GM18909 (cell line): ENCODE results near the gene RAPGEF1.
"Not testable (repeated sequence)": the region's sequence is repeated elsewhere in the genome, so short reads cannot be mapped to it uniquely, and the experiment has no call there.

Source experiments
- ATAC-seq: cut with Tn5 transposase; IDR thresholded peaks from one replicate; pipeline ENCODE4 v1.9.1; 2021; ENCODE audit warnings: mild to moderate bottlenecking; ENCODE audit not compliant: unreplicated experiment, poor library complexity

RAPGEF1 gene

GRCh38 chr9:131731237-131731636 is 8.6 kb downstream of the RAPGEF1 start:
- no peak for ATAC-seq

DNA sequence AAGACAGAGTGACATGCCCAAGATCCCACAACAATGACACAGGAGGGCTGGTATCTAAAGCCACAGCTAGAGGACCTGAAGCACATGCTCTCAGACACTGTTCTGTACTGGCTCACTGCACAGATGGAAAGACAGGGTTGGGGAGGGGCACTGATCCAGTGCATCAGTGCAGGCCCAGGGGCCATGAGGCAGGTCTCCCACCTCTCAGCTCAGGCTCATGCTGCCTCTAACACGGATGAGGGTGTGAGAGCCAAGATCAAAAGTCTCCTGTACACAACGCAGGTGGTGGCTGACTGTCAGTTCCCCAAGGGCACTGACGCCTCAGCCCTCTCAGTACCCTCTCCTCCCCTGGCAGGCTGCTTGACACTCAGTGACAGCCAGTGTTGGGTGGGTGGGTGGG is 10.9 kb downstream of the RAPGEF1 start:
- ATAC-seq: peak; percentile 30

DNA sequence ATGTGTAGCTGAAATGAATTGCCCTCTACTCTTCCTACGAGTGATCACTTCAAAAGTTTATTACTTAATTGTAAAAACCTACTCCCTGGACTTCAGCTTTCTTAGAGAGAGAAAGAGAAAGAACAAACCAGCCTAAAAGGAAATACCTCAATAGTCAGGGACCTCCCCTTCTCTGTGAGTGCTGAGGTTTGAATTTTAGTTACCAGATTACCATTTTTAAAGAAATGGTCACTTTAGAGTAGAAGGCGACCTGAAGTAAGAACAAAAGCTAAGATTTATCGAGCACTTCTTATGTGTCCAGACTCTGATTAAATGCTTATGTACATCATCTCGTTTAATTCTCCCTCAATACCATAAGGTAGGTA is 11.3 kb downstream of the RAPGEF1 start:
- no peak for ATAC-seq

GRCh38 chr9:131727795-131728545 is 11.9 kb downstream of the RAPGEF1 start:
- ATAC-seq: no peak

GRCh38 chr9:131727184-131727759 is 12.6 kb downstream of the RAPGEF1 start:
- no peak for ATAC-seq

DNA sequence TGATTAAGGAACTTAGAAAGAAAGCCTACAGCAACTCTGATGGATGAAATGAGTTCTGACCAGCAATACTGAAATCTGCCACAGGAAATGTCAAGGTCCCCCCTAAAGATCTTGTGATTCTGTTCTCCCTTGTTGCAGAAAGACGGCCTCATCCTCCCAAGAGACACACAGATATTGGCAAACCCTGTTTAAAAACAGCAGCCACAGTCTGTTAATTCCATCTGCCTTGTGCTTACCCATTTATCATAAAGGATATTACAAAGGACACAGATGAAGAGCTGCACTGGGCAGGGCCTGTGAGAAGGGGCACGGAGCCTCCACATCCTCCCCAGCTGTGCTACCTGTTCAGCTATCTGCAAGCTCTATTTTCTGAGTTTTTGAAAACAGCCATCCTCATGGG is 15.2 kb downstream of the RAPGEF1 start:
- ATAC-seq: no peak

- no peak for ATAC-seq
Observed at GRCh38 chr9:131723632-131724031, 16.2 kb downstream of the RAPGEF1 start.

- ATAC-seq: no peak
Observed at GRCh38 chr9:131722255-131722654, 17.6 kb downstream of the RAPGEF1 start.

DNA sequence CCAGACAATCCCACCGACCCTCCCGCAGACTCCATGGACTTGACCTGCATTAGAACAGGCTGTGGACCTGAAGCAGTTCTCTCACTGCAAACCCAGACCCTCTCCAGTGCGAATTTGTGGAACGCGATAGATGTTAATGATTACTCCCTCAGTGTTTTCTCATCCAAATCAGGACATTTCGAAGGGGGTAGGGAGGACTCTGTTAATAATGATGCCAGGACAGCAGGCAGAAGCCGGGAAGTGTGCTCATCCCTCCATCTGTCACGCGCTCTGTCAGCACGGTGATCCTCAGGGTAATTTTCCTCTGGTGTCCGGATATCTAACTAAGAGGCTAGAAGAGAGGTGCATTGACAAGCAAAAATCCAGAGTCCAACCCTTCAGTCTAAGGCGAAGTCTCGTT is 18.8 kb downstream of the RAPGEF1 start:
- ATAC-seq: no peak

DNA sequence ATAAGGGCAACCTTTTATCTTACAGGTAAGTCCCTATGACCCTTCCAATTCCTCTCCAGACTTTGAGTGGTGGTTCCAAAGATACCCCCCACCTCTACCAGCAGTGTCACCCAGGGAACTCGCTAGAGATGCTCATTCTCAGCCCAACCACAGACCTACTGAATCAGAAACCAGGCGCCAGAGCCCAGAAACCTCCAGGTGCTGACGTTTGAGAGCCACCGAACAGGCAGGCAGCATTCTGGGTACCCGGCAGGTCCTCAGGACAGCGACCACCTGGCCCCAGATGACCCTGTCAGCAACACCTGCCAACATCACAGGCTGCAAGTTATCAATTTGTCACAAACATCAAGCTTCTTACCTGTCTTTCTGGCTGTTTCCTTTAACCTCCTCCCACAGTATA is 19.5 kb downstream of the RAPGEF1 start:
- ATAC-seq: no peak

DNA sequence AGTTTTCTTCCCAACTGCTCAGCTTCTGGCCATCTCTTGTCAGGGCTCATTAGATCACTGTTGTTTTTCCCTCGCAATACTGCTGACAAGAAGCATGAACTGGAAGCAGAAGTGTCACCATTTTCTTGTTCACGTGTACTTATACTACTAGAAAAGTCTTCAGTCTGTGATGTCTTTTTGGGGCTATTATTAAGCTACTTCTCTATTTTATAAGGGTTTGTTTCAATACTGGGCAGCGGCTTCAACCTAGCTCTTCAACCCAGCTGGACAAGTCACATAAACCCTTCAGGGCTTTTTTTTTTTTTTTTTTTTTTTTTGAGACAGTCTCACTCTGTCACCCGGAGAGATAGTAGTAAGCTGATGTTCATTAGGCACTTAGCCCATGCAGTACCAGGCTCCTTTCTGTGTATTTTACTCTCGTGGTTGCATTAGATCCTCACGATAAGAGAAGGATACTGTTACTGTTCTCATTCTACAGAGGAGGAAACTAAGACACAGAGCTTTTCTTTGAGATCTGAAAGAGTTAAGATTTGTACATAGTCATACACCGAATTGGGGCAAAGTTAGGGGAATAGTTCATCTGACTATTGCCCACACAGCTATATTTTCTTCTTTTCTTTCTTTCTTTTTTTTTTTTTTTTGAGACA is 20.5 kb downstream of the RAPGEF1 start:
- ATAC-seq: no peak

DNA sequence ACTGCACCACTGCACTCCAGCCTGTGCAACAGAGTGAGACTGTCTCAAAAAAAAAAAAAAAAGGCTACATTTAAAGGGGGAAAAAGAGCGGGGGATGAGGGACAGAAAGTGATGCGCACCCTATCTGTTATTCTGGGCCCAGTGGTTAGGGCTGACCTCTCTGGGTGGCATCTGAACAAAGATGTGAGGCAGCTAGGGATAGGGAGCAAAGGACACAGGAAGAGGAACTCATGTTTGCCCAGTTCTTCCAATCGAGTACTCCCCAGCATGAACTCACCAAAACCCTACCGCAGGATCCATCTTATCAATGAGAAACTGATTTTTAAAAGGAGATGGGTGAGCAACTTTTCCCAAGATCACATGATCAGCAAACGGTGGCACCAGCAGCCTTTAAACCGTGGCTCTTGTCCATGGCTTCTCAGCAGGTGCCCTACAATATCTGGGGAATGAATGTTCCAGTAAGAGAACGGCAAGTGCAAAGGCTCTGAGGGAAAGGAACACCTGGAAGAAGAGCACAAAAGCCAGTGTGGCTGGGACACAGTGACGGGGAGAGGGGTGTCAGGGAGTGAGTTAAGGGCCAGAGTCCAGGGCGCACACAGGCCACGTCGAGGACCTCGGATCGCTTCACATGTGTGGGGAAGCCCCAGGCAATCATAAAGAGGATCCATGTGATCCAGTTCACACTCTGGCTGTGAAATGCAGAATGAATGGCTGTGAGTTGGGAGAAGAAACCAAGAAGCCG is 22.0 kb downstream of the RAPGEF1 start:
- no peak for ATAC-seq

DNA sequence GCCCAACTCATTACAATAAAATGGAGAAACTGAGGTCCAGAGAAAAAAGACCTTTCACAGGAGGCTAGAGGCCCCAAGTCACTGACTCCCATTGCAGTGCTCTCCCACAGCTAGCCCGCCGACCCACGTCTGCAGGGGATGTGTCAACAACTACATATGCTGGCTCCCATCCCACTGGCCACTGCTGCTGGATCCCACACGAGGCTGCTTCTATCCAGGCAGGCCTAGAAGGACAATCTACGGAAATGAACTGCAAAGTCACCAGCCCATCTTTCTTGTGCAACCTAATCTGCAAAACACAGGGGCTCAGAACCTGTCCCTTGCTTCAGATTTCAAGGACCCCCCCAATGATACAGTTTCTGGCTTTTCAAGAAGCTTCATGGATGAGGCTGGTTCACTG is 24.0 kb downstream of the RAPGEF1 start:
- ATAC-seq: no peak

DNA sequence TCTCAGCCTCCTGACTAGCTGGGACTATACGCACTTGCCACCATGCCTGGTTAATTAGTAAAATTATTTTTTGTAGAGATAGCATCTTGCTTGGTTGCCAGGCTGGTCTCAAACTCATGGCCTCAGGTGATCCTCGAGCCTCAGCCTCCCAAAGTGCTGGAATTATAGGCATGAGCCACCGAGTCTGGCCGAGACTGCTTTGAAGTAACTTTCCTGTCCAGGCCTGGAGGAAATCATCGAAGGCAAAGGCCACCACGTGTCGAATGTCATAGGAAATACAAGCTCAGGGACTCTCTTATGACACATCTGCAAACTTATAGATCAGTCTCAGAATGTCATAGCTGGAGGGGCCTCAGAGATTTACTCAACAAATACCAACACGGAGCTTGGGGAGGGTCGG is 25.1 kb downstream of the RAPGEF1 start:
- ATAC-seq: no peak

GRCh38 chr9:131714161-131714646 is 25.7 kb downstream of the RAPGEF1 start:
- ATAC-seq: no peak

GRCh38 chr9:131713016-131713415 is 26.9 kb downstream of the RAPGEF1 start:
- ATAC-seq: no peak

GRCh38 chr9:131712151-131712716 is 27.6 kb downstream of the RAPGEF1 start:
- no peak for ATAC-seq

DNA sequence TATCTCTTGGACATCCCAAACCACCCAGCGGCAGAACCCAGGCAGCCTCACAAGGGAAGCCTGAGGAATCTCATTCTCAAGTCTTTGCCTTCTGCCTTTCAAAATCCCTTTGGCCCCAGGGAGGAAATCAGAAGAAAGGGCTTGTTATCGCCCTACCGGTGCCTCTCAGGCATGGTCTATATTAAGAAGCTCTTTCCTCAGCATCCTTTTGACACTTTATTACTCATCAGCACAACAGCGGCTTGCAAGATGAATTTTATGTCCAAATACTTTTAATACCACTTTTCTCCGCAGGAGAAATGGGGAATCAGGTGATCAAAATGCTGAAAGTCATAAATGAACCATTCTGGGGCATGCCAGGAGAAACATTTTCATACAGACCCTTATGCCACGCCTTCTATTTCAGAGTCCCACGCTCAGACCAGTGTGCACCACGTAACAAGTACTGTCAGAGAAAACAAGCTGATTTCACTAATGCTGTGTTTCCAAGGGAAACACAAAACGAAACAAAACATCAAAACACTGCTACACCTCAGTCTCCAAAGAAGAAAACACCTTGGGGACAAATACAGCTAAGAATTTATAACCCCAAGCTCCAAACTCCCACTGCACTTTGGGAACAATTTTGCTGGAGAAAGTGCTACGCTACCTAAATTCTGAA is 30.0 kb downstream of the RAPGEF1 start:
- ATAC-seq: peak; percentile 50

DNA sequence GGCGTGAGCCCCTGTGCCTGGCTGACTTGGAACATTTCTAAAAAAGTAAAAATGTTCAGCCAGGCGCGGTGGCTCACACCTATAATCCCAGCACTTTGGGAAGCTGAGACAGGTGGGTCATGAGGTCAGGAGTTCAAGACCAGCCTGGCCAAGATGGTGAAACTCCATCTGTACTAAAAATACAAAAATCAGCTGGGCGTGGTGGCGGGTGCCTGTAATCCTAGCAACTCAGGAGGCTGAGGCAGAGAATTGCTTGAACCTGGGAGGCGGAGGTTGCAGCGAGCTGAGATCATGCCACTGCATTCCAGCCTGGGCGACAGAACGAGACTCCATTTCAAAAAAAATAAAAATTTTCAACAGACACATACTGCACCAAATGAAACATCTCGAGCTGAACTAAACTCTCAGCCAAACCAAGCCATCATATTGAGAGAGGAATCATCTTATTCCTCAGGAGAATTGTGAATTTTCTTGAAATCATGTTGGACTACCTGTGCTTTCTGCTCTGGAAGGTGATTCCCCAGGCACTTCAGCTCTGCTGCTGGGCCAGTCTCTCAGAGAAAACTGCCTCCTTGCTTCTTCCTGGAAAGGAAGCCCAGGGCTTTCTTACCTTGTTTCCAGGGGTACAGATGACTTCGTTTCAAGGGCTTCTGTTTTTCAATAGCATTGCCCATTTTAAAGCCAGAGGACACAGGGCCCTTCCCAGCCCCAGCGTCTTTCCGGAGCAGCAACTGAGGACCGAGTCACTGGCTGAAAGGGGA is 30.7 kb downstream of the RAPGEF1 start:
- ATAC-seq: not testable (repeated sequence)
